Hippocampal formation (tissue), 2 donors: ENCODE results near the gene GPR161.
"Not testable (repeated sequence)": the region's sequence is repeated elsewhere in the genome, so short reads cannot be mapped to it uniquely, and the experiment has no call there.

ENCODE experiments used
- DNase-seq, 2 donors: peaks; one replicate each; lab custom pipeline; 2025; lab: John Stamatoyannopoulos, UW

Gene GPR161, protein sequence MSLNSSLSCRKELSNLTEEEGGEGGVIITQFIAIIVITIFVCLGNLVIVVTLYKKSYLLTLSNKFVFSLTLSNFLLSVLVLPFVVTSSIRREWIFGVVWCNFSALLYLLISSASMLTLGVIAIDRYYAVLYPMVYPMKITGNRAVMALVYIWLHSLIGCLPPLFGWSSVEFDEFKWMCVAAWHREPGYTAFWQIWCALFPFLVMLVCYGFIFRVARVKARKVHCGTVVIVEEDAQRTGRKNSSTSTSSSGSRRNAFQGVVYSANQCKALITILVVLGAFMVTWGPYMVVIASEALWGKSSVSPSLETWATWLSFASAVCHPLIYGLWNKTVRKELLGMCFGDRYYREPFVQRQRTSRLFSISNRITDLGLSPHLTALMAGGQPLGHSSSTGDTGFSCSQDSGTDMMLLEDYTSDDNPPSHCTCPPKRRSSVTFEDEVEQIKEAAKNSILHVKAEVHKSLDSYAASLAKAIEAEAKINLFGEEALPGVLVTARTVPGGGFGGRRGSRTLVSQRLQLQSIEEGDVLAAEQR

DNA sequence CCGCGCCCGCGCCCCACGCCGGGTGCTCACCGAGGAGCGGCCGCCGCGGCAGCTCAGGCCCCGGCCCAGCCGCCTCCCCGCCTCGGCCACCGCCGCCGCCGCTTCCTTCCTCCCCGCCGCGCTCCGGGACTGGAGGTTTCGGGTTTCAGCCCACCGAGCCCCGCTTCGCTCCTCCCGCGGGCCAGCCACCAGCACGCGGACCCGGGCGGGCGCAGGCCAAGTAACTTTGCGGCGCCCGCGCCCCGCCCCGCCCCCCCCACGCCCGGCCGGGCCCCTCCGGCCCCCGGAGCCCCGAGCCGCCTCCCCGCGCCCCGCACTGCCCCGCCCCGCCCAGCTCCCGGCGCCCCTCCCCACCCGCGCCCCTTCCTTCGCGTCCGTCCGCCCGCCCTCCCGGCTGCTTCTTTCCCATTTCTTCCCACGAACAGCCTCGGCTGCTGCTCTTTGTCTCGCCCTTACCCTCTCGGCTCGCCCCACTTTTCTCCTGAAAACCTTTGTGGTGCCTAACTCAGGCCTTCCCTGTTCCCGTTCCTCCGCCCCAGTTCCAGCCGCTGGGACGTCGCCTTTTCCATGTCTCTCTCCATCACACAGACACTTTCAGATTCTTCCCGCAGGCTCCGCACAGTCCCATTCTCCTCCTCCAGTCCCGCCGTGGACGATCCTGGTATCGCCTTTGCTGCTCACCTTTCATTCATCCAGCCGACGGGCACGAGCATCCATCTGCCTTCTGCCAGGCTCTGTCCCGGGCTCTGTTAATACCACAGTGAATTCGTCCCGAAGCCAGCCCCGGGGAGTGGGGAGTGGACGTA lies at the start of gene GPR161:
Gene GPR161 (minus strand): TSS at position 222 of the 806 bp plus-strand sequence. CDS start 32,080 bp downstream, outside the sequence.
- peak in 1 of 2 donors; percentile 26 for DNase-seq

DNA sequence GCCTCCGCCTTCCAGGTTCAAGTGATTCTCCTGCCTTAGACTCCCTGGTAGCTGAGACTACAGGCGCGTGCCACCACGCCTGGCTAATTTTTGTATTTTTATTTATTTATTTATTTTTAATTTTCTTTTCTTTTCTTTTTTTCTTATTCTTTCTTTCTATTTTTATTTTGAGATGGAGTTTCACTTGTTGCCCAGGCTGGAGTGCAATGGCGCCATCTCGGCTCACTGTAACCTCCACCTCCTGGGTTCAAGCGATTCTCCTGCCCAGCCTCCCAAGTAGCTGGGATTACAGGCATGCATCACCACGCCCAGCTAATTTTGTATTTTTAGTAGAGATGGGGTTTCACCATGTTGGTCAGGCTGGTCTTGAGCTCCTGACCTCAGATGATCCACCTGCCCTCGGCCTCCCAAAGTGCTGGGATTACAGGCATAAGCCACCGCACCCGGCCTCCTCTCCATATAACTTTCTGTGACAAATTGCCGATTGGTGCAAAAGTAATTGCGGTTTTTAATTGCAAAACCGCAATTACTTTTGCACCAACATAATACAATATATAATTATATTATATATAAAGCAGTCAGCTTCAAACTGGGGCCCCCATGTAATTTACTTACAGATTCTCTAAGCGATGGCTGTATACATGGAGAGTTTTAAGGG lies 44.5 kb upstream of the GPR161 start:
- not testable (repeated sequence) for DNase-seq

DNA sequence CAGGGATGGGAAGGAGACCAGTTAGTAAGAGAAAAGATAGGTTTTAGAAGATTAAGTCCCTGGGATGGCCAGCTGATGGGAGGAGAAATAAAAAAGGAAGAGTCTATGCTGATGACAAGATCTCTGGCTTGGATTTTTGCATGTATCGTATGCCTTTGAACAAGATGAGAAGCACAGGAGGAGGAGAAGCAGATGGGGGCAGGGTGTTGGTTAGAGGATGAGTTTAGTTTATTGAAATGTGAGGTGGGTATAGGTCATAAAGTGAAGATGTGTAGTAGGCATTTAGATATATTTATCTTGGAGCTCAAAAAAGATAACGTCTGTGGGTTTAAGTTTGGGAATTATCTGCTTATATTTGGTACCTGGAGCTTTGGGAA lies 43.4 kb upstream of the GPR161 start:
- no peak for DNase-seq

DNA sequence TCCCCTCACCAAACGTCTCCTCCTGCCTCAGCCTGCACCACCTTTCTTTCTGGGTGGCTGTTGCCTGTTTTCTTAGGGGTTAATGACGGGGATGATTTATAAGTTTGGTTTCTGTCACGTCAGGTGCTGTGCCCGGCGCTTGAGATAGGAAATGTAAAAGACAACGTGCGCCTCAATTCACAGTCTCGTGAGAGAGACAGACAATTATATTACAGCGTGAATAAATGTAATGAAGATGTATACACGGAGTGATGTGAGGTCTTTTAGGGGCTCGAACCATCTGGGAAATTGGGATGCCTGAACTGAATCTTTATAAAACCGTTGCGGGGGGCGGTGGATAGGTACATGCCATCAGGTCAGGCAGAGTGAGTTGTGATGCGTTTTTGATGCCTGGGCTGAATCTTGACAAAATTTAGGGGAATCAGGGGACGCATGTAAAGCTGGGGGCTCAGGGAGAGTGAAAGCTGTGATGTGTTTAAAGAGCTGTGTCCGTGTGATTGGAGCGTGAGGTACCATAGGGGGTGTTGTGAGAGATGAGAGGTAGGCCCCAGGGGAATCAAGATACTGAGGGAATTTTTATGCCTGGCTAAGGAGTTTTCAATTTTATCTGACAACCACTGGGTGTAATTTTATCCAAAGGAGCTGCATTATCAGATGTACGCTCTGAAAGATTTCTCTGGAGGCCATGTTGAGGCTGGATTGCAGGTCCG lies 42.9 kb upstream of the GPR161 start:
- peak; percentile 4 to 26 for DNase-seq

DNA sequence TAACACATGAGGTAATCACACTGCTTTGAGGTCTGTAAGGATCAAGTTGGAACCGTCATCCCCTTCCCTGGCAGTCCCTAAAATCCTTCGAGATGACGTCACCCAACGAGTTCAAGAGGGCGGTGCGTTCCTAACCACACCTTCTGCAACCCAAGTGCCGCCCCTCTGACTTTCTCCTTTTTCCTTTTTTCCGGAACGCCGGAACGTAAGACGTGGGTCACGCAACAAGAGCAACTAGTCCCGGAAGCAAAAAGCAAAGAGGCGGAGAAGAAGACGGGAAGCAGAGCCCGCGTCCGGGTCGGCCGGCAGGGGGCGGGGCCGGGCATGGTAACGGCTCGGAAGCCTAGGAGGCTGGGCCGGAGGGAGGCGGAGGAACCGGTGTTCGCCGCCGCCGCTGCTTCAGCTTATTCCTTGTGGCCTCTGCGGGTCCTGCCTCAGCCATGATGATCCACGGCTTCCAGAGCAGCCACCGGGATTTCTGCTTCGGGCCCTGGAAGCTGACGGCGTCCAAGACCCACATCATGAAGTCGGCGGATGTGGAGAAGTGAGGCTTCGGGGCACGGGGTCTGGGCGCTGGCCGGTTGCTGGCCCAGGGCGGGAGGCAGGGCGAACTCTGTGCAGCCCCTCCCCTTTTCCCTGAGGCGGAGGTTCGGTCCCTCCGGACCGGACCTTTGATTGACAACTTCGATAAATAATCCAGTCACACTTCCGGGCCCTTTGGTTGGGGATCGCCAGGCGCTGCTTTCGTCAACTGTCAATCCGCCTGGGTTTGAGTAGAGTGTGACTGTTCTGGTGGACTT lies 42.1 kb upstream of the GPR161 start, which contains the start of gene TIPRL:
Gene TIPRL (plus strand): TSS at position 325 of the 800 bp plus-strand sequence. CDS start 116 bp downstream, at position 441.
- DNase-seq: peak; percentile 92 to 93

DNA sequence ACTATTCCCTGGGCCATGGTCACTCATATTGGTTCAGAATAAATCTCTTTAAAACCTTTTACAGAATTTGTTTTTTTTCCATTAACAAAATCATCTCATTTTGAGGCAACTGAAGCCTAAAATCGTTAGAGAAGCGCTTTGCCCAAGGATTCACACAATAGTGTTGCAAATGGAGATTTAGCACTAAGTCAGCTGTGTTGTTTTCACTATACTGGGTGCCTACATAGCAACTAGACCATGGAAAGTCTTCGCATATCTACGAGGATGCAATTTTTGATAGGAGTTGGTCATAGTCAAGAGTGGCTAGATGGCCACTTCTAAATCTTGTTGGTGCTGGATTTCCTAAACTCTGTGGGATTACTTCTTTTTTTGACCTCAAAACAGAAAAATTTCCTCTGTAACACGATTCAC lies 41.5 kb upstream of the GPR161 start:
- DNase-seq: no peak

DNA sequence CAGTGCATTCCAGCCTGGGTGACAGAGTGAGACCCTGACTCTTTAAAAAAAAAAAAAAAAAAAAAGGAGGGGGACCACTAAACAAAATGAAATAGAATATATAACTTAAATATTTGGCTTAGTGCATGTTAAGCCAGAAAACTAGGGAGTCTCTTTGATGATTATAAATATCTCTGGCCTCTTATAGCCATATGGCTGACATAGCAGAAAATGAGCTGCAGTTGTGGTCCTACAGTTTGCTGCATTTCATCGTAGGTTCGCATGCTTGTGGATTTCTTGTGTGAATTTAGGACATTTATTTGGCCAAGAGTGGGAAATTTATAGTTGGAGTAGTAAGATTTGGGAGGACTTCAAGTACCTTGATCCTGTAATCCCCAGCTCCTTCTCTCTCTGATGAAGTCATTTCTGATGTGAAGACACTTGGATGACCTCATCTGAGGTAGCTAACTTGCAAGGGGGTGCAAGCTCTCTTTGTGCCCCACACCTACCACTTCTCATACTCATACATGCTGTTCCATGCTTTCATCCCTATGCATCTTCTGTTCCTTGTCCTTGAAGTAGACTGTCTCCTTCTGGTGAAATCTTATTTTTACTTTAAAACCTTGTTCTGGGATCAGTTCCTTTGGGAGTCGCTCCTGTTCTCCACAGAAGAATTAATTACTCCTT lies 35.7 kb upstream of the GPR161 start:
- no peak for DNase-seq

DNA sequence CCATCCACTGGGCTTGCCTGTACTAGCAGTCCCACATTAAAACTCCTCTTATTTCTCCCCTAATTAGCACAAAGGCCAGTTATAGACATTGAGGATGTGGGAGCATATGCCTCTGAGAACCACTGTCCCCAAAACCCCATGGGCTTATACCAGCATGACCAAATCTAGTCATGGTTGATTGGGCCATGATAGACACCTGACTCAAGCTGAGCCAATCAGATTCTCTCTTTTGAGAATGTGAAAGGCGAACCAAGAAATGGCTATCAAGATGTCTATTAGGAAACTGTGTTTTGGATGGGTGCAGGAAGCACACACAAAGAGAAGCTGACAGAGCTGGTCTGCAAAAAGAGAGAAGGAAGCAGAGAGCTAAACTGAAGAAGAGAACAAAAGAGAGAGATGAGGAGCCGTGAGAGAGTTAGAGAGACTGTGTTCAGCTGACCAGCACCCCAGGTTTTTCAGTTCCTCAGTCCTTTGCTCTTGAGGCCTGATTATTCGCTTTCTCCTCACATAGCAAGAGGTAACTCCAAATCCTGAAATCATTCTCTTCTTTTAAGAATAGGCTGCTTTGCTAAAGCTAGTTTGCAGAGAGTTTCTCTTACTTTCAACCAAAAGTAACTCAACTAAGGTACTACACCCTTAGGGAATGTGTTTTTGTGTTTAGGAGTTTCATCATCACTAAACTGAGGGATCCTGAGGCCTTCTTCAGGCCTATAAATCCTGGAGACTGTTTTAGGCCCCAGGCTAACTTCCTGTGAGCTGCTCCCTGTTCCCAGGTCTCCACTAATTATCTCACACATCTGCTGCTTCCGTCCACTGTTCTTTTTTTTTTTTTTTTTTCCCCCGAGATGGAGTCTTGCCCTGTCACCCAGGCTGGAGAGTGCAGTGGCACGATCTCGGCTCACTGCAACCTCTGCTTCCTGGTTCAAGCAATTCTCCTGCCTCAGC lies 34.1 kb upstream of the GPR161 start:
- DNase-seq: no peak

DNA sequence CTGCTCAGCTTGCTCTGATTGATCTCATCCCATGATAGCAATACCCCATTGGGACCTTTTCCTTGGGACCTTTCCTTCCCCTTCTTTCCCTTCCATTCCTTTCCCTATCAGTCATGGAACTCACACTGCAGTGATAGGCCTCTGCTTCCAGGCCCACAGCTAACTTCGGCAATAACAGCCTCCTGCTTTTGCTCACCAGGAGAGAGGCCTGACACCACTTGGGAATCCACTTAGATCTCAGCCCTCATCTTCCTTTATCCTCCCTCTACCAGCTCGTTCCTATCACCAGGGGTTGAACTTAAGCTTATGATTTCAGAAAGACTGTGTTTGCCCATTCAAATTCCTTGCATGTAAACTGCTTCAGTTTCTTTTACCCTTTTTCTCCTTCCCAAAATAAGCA lies 31.1 kb upstream of the GPR161 start:
- DNase-seq: no peak

DNA sequence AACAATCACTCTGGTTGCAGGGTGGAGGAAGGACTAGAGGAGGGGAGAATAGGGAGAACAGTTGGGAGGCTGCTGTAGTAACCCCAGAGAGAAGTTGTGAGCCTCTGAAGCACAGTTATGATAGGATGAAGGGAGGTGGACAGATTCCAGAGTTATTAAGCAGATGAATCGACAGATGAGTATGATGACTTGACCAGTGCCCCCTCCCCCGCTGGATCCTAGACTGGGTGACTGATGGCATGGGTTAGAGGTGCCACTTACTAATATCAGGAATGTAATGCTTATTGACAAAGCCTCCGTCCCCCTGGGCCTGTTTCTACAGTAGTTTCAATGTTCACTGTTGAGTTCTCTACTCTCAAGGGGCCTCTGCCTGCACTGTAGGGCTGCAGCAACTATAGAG lies 28.0 kb upstream of the GPR161 start:
- DNase-seq: no peak

DNA sequence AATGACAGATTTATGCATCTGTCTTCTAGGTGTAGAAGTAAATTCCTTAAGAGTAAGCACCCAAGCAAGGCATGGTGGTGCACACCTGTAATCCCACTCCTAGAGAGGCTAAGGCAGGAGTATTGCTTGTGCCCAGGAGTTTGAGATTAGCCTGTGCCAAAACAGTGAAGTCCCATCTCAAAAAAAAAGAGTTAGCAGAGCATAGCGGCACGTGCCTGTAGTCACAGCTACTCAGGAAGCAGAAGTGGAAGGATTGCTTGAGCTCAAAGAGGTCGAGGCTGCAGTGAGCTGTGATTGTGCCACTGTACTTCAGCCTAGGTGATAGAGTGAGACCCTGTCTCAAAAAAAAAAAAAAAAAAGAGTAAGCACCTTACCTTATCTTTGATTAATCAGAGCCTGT lies 26.9 kb upstream of the GPR161 start:
- no peak for DNase-seq

DNA sequence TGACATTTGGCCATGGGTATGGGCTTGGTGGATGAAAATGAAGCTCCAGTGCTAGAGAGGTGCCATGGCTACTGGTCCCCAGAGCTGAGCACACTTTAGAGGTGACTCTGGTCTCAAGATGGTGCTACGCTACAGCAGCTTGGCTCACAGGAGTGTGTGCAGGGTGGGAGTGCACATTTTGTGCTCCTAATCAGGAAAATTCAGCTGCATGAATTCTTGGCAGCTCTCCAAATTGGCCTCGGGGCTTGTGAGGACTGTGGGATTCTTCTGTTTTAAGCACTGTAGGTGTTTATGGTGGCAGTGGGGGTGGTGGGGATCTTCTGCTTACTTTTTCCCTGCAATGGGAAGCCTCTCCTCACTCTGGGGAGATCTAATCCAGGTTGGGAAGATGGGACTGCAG lies 24.7 kb upstream of the GPR161 start:
- DNase-seq: no peak

DNA sequence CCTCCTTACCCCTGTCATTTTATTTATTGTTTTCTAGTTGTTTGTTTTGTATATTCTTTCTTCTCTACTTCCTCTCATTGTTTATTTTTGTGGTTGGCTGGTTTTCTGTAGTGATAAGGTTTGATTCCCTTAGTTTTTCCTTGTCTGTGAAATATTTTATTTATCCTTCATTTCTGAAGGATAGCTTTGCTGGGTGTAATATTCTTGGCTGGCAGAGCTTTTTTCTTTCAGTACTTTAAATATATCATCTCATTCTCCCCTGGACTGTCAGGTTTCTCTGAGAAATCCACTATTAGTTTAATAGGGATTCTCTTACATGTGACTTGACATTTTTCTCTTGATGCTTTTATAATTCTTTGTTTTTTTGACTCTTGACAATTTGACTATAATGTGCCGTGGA lies 23.2 kb upstream of the GPR161 start:
- DNase-seq: no peak

DNA sequence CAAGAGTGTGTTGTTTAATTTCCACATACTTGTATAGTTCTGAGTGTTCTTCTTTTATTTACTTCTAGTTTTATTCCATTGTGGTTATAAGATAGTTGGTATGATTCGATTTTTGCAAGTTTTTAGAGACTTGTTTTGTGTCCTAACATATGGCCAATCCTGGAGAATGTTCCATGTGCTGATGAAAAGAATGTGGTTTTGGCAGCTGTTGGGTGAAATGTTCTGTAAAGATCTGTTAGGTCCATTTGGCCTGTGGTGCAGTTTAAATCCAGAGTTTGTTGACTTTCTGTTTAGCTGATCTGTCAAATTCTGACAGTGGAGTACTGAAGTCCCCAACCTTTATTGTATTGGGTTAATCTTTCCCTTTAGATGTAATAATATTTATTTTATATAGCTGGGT lies 22.5 kb upstream of the GPR161 start:
- DNase-seq: no peak

DNA sequence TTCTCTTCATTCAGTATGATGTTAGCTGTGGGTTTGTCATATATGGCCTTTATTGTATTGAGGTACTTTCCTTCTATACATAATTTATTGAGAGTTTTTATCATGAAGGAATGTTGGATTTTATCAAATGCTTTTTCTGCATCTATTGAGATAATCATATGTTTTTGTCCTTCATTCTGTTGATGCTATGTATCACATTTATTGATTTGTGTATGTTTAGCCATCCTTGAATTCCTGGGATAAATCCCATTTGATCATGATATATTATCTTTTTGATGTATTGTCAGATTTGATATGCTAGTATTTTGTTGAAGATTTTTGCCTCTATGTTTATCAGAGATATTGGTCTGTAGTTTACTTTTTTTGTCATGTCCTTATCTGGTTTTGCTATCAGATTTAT lies 20.9 kb upstream of the GPR161 start:
- DNase-seq: no peak

DNA sequence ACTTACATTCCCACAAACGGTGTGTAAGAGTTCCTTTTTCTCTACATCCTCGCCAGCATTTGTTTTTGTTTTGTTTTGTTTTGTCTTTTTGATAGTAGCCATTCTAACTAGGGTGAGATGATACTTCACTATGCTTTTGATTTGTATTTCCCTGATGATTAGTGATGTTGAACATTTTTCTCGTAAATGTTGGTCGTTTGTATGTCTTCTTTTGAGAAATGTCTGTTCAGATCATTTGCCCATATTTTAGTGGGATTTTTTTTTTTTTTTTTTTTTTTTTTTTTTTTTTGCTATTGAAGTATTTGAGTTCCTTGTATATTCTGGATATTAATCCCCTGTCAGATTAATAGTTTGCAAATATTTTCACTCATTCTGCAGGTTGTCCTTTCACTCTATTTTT lies 19.2 kb upstream of the GPR161 start:
- no peak for DNase-seq

DNA sequence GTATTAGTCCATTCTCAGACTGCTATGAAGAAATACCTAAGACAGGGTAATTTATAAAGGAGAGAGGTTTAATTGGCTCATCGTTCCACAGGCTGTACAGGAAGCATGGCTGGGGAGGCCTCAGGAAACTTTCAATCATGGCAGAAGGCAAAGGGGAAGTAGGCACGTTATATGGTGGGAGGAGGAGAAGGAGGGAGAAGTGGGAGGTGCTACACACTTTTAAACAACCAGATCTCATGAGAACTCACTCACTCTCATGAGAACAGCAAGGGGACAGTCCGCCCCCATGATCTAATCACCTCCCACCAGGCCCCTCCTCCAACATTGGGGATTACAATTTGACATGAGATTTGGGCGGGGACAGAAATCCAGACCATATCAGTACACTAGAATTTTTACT lies 18.0 kb upstream of the GPR161 start:
- DNase-seq: not testable (repeated sequence)

DNA sequence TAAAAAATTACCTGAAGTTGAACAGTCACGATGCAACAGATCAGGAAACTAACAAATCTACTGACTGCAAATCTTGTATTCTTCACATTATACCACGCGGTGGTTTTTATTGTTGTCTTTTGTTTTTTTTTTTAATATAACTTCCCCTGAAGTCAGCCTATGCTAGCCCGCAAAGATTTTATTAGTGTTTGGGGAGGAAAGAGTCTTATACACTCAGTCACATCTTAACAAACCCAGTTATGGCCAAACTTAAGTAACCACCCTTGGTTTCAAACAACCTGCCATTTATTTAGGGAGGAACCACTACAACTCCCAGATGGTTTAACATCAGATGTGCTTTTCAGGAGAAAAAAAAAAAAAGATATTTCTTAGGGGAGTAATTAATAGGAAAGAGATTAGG lies 15.2 kb upstream of the GPR161 start:
- no peak for DNase-seq

DNA sequence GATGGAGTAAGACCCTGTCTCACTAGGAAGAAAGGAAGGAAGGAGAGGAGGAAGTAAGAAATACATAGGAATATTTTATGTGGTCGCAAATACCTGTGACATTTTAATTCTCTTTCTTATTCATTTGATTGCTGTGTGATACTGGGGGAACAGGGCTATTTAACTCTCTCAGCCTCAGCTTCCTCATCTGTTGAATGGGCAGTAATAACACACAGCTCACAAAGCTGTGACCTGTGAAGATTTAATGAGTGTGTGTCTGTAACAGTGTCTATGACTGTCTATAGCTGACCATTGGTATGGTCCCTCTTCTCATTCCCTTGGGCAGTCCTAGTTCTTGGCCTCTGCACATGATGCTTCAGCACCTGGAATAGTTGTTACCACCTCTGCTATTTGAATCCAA lies 13.6 kb upstream of the GPR161 start:
- DNase-seq: no peak
